ENCODE measurements around the gene WWOX.

DNA sequence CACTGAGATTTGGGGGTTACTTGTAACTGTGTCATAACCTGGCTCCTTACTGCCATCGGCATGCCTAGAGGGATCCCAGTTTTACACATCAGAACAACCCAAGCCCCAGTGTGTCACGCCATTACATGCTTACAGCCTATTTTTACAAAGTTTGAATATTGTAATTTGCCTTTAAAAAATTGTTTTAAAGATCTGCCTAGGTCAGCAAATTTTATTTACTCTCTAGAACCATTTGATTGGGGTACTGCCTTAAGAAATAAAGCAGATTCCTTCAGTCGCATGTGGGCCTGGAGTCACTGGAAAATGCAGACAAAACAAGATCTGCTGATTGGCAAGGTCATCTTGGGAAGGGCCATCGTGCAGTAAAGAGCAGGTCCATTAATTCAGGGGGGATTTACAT is 566.9 kb downstream of the WWOX start:
- TF ChIP-seq CTCF (IDR thresholded peaks at IDR 0.05; ENCODE audit: poor library complexity): no peak
- TF ChIP-seq EZH2 (IDR thresholded peaks at IDR 0.05; ENCODE audit: borderline replicate concordance): no peak

Measured in hepatocyte (in vitro differentiated cells).